Activated T-cell treated with anti-CD3 and anti-CD28 coated beads, Interleukin-2, amount 50 U/mL, for 1 hour (primary cell): ENCODE measurements around the gene SGMS1.
"Not testable (repeated sequence)": the region's sequence is repeated elsewhere in the genome, so short reads cannot be mapped to it uniquely, and the experiment has no call there.

Experiments
- DNase-seq: peaks from one replicate; pipeline ENCODE4 v3.0.0-alpha.2; 2020

The SGMS1 gene

DNA sequence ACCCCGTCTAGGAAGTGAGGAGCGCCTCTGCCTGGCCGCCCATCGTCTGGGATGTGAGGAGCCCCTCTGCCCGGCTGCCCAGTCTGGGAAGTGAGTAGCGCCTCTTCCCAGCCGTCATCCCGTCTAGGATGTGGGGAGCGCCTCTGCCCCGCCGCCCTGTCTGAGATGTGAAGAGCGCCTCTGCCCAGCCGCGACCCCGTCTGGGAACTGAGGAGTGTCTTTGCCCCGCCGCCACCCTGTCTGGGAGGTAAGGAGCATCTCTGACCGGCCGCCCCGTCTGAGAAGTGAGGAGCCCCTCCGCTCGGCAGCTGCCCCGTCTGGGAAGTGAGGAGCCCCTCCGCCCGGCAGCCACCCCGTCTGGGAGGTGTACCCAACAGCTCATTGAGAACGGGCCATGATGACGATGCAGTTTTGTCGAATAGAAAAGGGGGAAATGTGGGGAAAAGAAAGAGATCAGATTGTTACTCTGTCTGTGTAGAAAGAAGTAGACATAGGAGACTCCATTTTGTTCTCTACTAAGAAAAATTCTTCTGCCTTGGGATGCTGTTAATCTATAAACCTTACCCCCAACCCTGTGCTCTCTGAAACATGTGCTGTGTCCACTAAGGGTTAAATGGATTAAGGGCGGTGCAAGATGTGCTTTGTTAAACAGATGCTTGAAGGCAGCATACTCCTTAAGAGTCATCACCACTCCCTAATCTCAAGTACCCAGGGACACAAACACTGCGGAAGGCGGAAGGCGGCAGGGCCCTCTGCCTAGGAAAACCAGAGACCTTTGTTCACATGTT lies 267.9 kb downstream of the SGMS1 start:
- DNase-seq: not testable (repeated sequence)

DNA sequence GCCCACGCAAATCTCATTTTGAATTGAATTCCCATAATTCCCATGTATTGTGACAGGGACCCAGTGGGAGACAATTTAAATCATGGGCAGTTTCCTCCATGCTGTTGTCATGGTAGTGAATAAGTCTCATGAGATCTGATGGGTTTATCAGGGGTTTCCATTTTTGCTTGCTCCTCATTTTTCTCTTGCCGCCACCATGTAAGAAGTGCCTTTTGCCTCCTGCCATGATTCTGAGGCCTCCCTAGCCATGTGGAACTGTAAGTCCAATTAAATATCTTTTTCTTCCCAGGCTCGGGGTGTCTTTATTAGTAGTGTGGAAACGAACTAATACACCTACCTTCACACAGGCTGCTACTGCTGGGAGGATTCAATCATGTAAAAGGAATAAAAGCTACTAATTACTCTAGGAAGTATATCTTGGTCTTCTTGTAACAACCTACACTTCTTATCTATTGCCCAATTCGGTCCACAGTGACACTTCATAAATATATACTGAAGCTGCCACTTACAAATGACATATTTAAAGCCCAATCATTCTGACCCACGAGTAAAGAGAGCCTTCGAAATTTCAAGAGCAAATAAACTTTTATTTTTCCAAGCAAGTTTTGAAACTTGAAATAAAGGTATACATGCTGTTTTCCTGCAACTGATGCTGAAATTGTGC lies 272.1 kb downstream of the SGMS1 start:
- DNase-seq: no peak

DNA sequence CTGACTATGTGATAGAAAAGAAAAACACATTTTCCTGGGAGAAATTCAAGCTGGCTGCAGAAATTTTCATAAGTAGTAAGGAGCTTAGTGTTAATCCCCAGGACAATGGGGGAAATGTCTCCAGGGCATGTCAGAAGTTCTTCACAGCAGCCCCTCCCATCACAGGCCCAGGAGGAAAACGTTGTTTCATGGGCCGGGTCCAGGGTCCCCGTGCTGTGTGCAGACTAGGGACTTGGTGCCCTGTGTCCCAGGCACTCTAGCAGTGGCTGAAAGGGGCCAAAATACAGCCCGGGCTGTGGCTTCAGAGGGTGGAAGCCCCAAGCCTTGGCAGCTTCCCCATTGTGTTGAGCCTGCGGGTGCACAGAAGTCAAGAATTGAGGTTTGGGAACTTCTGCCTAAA lies 273.4 kb downstream of the SGMS1 start:
- no peak for DNase-seq

DNA sequence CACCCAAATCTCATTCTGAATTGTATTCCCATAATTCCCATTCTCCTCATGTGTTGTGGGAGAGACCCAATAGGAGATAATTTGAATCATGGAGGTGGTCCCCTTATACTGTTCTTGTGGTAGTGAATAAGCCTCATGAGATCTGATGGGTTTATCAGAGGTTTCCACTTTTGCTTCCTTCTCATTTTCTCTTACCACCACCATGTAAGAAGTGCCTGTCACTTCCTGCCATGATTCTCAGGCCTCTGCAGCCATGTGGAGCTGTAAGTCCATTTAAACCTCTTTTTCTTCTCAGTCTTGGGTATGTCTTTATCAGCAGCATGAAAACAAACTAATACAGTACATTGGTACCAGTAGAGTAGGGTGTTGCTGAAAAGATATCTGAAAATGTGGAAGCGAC lies 274.2 kb downstream of the SGMS1 start:
- no peak for DNase-seq

DNA sequence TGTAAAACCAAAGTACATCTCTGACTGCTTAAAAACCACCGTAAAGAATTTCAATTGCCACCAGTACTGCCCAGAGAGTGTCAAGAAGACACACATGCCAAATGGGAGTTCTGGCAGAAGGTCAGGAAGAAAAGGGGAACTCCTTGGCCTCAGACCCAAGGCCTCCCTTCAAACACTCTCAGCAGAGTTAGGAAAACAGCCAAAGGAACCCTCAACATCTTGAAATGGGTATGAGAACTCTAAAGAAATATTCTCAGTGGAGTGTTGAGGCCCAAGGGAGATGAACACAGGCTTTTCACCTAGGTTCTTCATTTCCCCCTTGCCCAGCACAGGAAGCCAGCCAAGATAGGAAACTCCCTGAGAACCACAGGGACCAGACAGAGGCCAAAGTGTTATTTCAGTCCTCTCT lies 276.4 kb downstream of the SGMS1 start:
- DNase-seq: no peak

DNA sequence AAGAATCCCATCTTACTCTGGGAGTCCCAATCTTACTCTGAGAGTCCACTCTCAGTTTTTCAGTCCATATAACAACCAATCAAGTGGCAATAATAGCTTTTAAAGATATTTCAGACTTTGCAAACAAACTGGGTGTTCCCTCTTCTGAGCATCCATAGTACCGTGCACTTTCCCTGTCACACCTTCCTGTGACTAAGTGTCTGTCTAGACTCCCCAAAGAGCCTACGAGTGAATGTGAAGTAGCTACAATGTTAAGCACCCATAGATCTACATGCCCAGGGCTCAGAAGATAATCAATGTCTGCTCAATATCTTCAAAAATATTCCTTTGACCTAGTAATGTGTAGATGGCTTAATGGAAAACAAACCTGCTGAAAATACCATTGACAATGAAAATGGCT lies 276.8 kb downstream of the SGMS1 start:
- DNase-seq: no peak

DNA sequence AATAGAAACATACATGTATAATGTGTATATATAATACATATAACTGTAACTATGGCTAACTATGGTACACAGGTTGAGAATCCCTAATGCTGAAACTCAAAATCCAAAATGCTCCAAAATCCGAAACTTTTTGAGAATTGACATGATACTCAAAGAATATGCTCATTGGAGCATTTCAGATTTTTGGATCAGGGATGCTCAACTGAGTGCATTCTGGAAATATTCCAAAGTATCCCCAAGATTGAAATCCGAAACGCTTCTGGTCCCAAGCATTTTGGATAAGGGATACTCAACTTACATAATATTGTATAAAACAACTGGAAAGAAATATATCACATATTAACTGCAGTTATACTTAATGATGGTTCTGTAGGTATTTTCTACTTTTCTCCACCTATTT lies 278.2 kb downstream of the SGMS1 start:
- DNase-seq: no peak

DNA sequence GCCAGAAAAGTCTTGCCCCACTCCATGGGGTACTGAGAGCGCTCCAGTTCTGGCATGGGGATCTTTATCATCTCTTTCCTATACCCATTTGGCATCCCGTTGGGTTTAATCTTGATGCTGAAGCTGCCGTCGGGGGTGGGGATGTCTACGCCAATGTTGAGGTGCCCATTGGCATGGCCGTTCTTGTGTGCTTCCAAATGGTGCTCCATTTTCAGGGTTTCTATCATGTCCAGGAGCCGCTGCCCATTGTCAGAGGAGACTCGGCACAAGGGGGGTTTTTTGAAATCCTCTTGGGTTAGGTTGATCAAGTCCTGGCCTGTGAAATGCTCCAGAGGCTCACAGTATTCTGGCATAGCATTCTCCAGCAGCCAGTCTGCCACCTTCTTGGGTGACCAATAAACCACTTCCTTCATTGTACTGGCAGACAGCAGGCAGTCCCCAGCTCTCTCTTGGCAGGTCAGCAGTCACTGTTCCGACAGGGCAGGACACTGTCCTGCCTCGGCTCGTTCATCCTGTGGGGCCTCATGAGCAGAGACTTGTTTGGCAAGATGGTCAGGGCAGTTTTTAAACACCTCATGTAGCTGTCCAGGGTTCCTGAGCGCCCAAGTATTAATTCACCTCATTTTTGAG lies 279.9 kb downstream of the SGMS1 start:
- no peak for DNase-seq

DNA sequence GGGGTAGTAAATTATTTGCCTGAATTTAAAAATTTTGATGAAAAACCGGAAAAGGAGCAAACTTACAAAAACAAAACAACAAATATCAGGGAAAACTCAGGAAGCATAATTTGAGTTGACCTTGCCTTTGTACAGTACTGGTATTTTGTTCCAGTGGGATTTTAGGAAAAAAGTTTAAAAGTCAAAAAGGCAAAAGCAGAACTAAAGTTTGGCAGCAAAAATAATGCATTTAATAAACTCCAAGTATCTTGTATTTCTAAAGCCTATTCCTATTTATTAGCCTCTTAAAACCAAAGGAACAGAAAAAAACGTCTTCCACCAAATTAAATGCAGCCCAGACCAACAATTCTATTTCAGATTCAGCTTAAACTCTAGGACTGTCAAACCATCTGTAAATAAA lies 281.8 kb downstream of the SGMS1 start:
- DNase-seq: no peak

DNA sequence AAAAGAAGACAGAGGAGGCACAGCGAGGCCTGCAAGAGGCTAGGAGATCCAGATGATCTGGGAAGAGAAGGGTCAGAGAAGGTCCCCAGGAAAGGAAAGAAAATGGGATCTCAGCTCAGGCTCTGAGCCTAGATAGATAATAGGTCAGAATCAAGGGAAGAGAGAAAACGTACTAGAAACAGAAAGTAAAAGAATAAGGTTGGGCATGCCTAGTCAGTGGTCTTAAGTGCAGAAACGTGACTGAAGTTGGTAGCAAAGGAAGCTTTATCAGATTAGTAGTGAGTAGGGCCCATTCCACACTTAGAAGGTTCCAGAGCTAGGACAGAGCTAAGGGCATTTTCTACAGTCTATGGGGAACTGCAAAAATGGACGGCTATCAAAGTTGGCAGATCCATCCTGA lies 287.6 kb downstream of the SGMS1 start:
- no peak for DNase-seq

DNA sequence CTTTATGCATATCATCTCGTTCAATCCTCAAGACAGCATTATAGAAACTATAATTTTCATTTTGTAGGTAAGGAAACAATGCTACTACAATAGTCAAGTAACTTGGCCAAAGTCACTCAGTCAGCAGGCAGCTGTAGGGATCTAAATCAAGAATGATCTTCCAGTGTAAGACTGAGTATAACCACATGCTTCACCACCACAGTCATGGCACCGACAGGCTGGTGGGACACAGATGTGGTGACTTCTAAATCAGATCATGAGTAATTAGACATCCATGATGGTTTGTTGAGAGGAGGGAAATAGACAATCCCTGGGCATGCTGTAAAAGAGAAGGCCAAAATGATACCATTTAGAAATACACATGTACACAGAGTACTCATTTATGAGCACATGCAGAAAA lies 288.4 kb downstream of the SGMS1 start:
- no peak for DNase-seq

DNA sequence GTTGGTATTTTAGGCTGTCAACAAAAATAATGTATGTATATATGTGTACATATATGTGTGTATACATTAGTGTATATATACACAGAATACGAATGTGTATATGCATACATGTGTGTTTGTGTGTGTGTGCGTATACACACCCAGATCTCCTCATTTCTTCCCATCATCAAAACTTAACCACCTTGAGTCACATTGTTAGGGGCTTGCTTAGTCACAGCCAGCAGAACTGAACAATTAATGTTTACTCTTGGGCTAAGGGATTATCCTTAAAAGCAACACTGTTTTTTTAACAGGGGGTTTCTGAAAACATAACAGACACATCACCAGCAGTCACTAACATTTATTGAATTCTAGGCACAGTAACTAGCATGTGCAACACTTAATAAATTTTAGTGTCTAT lies 289.5 kb downstream of the SGMS1 start:
- DNase-seq: no peak

DNA sequence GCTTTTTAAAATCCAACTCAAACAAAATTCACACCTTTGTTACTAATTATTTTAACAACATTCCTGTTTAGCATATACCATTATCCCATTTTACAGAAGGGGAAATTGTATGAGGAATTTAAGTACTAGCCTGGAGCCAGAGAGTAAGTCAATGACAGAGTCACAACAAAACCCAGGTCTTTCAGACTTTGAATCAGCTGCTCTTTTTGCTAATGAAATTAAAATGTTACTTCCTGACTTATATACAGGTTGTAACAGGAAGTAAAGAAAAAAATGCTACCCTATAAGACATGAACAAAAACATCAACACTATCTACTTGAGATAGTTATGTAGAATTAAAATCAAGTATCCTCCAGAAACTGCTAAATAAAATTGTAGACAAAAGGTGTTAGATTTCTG lies 289.9 kb downstream of the SGMS1 start:
- DNase-seq: no peak

DNA sequence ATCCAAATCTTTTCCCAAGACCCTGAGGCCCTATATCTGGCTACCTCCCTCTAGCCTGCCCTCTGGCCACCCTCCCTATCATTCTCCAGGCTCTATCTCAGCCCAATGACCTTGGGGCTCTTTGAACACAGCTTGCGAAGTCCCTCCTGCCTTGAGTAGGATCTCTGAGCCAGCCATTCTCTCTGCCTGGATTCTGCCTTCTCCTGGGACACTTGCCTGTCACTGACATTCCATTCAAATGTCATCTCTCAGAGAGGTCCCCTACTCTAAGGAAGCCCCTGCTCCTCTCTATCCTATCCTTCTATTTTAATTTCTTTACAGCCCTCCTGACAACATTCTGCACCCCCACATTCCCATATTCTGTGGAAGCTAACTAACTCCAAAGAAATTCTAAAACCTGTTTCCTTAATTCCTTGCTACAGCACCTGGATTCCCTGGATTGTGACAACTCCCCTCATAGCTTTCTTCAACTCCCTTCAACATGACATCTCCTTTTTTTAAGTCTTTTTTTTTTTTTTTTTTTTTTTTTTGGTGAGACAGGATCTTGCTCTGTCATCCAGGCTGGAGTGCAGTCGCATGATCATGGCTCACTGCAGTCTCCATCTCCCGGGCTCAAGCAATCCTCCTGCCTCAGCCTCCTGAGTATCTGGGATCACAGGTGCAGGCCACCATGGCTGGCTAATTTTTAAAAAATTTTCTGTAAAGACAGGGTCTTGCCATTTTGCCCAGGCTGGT lies 291.5 kb downstream of the SGMS1 start:
- no peak for DNase-seq

DNA sequence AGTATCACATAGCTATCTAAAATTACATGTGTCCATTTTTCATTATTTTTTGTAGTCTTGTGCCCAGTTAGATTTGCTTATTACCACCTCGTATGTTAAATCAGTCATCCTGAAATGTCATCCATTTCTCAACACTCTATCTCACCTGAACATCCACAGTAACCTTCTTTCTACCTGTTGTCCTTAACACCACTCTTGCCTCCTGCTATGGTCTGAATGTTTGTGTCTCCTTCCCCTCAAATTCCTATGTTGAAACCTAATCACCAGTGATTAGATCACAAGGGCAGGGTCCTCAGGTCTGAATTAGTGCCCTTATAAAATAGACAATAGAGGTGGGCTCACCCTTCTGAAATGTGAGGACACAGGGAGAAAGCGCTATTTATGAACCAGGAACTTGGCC lies 292.3 kb downstream of the SGMS1 start:
- DNase-seq: no peak

DNA sequence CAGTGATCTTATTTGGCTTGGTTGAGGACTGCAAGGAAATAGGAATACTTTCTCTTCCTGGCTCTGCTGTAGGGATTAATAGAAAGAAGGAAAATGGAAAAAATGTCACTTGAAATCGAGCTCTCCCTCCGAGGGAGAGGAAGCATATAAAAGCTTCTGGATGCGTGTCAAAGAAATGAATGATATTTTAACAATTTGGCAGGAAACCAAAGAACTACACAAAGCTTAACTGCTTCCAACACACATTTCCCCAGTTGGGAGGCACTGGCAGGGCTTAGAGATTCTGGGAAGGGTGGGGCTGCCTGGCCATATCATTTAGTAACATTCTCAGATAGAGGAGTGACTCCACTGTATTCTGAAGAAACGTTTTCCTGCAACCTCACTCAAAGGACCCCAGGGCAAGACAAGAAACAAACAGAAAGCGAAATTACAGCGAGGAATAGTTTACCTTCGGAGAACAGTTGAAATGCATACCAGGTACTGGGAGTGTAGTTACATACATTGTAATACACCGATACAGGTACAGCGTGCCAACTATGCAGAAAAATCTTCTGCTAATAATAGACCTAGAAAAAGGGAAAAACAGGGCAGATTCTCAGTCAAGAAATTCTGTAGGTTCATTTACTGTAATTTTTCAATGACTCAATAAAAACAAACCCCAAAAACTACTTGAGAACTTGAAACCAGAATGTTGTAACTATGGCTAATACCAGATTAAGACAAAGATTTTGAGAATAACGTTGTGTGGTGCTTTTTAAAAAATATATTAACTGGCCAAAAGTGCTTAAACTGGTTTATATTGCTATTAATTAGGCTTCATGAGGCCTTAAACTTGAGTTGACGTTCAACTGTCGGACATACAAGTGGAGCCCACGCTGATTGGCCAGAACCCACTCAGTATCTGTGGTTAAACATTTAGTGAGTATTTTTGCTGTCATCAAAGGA lies 296.7 kb downstream of the SGMS1 start:
- no peak for DNase-seq

DNA sequence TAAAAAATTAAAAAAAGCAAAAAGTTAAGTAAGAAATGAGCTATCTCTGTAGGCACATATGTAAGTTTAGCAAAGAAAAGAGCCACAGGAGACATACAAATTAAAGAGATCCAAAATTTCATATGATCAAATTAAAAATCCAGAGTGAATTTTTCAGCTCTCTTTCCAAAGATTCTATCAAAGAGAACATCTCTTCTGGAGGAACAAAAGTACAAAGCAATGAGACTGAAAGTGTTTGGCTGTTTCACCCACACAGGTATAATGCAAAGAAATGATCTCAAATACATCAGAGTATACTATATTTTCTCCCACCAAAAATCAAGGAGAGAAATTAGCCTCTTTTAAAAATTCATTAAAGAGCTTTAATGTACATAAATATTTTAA lies 297.6 kb downstream of the SGMS1 start:
- DNase-seq: no peak

DNA sequence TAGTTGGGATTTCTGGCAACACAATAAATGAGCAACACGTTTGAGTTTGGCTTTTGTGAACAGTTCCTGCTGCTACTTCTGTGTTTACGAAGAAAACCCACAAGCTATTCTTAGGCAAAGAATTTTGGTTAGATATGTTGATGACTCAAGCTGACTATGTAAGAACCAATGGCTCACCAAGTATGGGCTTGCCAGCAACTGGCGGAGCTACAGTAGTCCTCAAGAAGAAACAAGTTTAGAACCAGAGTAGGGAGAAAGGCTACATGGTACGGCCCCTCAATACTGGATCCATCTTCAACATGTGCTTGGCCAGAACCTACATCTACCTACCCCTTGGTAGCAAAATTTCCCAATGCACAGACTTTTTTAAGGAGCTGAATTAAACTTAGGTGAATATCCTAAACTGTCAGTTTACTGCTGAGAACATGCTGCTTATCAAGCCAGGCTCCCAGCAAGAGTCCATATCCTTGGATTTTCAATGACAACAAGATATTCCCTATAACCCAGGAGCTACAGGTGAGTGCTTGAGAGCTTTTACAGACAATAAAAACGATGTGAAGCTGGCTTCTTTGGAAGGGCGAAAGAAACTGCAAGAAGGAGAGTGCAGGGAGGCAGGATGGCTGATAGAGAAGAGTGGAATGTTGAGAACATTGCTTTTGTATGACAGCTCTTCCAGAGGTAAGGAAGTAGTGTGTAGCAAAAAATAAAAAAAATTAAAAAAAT lies 298.1 kb downstream of the SGMS1 start:
- DNase-seq: no peak

DNA sequence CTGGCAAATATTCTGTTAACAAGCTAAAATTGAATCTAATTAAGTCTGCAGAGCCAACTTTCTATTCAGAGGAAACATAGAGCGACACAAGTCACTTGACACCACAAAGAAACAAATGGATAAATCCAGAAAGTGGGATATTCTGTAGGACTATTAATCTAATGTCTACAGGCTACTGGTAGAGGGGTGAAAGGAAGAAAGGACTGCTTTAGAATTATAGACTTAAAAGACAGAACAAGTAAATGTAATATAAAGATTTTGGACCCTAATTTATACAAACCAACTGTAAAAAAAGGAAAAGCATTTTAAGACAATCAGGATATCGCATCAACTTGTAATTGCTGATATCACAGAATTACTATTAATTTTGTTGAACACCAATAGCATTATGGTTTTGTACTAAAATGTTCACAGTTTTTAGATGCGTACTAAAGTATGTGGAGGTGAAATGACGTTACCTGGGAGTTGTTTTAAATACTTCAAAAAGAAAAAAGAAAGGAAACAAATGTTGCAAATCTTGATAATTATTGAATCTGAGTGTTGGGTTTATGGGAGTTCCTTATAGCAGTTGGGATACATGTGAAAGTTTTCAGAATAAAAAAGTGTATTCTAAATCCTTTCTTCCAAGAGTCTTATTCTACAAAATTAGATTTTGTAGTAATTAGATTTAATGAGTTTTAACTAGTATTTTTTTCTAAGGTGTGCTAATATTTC lies 298.9 kb downstream of the SGMS1 start:
- DNase-seq: no peak

DNA sequence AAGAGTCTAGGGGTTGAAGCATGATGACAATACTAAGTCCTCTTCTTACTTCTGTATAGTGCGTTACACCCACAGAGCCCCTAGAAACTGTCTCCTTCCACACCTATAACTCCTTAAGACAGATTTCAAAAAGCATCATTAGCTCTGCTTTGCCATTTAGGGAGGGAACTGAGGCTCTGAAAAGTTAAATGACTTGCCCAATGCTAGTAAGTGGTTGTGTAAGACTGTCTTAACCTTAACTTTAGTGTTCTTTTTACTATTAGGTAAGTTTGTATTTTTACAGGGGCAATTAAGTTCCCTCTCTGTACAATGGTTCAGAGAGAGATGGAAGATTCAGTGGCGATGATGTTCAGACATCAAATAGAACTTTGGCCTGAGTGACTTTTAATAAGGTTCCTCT lies 299.7 kb downstream of the SGMS1 start:
- no peak for DNase-seq

DNA sequence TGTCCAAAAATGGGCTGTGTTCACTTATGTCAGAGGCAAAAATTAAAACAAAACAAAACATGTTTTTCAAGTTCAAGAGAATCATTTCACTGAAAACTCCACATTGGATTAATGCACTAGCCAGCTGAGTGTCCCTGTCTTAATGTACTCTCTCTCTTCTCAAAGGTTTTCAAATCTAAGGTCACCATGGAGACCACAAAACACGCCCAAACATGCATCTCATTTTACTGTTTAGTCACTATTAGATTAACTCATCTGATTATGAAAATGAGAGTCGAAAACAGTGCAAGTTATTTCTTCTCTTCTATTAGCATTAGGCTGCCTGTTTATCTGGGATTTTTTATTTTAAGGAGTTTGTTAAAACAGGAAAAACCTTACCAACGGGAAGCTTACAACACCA lies 301.7 kb downstream of the SGMS1 start:
- DNase-seq: no peak
